GM13976 (cell line): ENCODE results near the gene ESPNL.
"Not testable (repeated sequence)": the region's sequence is repeated elsewhere in the genome, so short reads cannot be mapped to it uniquely, and the experiment has no call there.

Experiments
- DNase-seq: peaks from one replicate; pipeline ENCODE4 v3.0.0; 2012; ENCODE audit warnings: low spot score
- CTCF ChIP-seq: IDR thresholded peaks from 2 replicates; pipeline ENCODE4 v1.5.1; 2012; ENCODE audit warnings: borderline replicate concordance, mild to moderate bottlenecking; ENCODE audit not compliant: insufficient read depth; ENCODE audit errors: extremely low read depth, missing control alignments, control extremely low read depth
- in situ Hi-C: fragments of 300-500 bp; cut with MboI; formaldehyde crosslinking; loops from one replicate; pipeline ENCODE4 v1.12.0; 2022; ENCODE audit warnings: low sequenced_read_pairs, mixed read lengths, inconsistent platforms; ENCODE audit not compliant: unreplicated experiment

The ESPNL gene

GRCh38 chr2:238170386-238171071 is 70.4 kb downstream of the ESPNL start:
- in situ Hi-C loops = no loop called here
- no peak for DNase-seq
- TF ChIP-seq CTCF = no peak

DNA sequence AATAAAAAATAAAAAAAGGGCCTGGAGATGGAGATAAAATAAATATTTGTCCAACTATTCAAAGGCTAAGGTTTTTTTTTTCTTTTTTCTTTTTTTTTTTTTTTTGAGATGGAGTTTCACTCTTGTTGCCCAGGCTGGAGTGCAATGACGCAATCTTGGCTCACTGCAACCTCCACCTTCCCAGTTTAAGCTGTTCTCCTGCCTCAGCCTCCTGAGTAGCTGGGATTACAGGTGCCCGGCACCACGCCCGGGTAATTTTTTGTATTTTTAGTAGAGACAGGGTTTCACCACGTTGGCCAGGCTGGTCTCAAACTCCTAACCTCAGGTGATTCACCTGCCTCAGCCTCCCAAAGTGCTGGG is 70.9 kb downstream of the ESPNL start:
- DNase-seq, in situ Hi-C loops: not testable (repeated sequence)

GRCh38 chr2:238171575-238172187 is 71.5 kb downstream of the ESPNL start:
- in situ Hi-C loops = no loop called here
- TF ChIP-seq CTCF = no peak
- no peak for DNase-seq

GRCh38 chr2:238172439-238172838 is 72.3 kb downstream of the ESPNL start:
- TF ChIP-seq CTCF = no peak
- no peak for DNase-seq
- in situ Hi-C loops = no loop called here

DNA sequence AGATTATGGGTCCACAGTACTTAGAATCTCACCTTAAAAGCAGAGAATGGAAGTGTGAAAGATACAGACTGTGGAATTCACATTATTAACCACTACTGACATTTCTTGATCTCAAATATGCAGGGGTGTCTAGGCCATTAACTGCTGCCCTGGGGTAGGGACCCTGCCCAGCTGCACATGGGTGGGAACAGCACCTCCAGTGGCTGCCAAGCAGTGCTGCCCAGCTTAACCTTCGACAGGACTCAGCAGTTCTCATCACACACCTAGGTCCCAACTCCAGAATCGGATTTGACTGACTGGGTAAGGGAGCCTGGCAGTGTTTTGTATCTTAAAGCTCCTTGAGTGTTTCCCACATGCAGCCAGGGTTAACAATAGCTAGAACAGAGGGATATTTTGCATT is 73.6 kb downstream of the ESPNL start:
- DNase-seq = no peak
- no peak for TF ChIP-seq CTCF
- in situ Hi-C loops = no loop called here

GRCh38 chr2:238174291-238174690 is 74.2 kb downstream of the ESPNL start:
- no peak for TF ChIP-seq CTCF
- DNase-seq = no peak
- in situ Hi-C loops = no loop called here

DNA sequence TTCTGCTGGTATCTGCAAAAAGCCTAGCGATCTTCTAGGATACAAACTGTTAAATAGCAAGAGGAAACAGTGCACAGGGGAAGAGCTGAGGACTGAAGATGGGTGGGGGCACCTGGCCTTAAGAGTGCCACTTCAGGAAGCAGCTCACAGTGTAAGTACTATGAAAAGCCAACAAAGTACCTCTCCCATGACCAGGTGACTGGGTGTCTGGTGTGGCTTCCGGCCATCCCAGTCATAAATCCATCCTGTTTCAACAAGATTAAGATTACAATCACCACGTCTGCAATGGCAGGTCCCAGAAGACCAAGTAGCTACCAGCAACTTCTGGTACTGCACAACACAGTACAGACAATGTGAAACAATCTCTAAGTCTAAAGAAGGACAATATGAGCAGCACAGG is 74.6 kb downstream of the ESPNL start:
- no peak for TF ChIP-seq CTCF
- in situ Hi-C loops = no loop called here
- no peak for DNase-seq
